NCI-H187 (cell line): ENCODE results near the gene KRT9.
"Not testable (repeated sequence)": the region's sequence is repeated elsewhere in the genome, so short reads cannot be mapped to it uniquely, and the experiment has no call there.

Experiments
- DNase-seq, 2 experiments: peaks; one replicate each; lab custom pipeline; 2025; lab: John Stamatoyannopoulos, UW

Gene KRT9

DNA sequence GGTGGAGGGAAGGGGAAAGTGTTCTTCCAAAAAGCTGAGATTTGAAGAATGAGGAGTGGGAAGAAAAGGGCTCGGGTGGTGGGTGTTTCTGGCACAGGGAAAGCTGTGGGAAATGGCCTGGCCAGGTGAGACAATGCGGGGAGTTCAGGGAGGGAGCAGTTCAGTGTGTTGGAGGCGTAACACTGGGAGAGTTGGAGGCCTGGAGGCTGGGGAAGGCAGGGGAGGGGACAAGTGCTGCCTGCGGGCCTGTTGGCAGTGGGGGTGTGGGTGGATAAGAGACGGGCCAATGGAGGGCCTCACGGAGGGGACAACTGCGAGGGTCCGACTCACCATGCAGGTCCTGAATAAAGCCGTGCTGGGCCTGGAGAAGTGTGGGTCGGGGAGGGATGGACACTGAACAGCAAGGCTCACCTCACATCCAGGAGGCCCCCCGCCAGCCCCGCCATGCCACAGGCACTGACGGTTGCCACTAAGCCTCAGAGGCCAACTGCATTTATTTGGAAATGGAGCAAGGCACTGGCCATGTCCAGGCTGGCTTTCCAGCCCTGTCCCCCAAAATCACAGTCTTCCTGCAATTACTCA is 25.9 kb downstream of the KRT9 start:
- DNase-seq, result no peak

DNA sequence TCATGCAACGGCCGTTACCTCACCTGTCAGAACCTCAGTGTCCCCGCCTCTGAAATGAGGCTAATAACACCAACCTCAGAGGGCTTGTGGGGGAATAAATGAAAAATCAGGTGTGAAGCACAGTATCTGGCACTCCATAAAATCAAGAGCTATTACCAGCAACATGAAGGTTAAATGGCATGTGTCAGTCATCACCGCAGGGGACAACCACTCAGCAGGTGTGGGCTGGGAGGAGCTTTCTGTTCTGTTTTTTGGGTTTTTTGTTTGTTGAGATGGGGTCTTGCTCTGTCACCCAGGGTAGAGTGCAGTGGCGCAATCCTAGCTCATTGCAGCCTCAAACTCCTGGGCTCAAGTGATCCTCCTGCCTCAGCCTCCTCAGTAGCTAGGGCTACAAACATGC is 26.9 kb downstream of the KRT9 start:
- DNase-seq, result no peak

DNA sequence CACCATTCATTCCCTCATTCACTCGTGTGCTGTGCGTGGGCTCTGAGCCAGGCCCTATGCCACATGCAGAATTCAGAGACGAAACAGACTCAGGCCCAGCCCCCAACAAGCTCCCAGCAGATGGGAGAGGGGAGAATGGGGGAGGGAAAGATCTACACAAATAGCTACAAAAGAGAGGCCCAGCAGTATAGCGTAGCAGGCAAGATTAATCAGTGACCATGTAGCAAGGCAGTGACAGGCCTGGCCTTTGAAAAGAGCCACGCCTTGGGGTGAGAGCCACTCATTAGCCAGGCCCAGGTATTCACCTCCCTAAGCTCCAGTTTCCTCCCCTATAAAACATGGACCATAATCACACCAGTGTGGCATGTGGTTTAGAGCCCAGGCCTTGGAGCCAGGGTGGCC is 27.4 kb downstream of the KRT9 start:
- DNase-seq, result peak in 1 of 2 experiments; percentile 27

DNA sequence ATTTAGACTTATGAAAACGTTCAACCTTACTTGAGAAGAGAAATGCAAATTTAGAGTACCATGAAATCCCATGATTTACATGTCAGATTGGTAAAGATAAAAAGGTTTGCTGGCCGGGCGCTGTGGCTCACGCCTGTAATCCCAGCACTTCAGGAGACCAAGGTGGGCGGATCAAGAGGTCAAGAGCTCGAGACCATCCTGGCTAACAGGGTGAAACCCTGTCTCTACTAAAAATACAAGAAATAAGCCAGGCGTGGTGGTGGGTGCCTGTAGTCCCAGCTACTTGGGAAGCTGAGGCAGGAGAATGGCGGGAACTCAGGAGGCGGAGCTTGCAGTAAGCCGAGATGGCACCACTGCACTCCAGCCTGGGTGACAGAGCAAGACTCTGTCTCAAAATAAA is 29.1 kb downstream of the KRT9 start:
- not testable (repeated sequence) for DNase-seq

DNA sequence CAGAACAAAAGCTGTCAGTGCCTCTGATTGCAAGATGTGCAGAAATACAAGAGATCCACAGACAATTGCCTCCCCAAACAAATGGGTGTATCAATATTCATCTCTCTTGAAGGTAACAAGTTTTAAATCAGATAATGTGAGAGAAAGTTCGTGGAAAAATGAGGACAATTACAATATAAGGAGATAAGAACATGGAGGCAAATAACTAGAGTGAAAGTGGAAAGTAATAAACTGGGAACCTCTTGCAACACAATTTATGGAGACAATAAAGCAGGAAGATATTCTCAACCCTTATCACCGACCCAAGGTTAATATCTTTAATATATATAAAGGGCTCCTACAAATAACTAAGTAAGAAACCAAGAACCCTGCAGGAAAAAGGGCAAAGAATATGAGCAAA is 29.5 kb downstream of the KRT9 start:
- DNase-seq, result no peak

DNA sequence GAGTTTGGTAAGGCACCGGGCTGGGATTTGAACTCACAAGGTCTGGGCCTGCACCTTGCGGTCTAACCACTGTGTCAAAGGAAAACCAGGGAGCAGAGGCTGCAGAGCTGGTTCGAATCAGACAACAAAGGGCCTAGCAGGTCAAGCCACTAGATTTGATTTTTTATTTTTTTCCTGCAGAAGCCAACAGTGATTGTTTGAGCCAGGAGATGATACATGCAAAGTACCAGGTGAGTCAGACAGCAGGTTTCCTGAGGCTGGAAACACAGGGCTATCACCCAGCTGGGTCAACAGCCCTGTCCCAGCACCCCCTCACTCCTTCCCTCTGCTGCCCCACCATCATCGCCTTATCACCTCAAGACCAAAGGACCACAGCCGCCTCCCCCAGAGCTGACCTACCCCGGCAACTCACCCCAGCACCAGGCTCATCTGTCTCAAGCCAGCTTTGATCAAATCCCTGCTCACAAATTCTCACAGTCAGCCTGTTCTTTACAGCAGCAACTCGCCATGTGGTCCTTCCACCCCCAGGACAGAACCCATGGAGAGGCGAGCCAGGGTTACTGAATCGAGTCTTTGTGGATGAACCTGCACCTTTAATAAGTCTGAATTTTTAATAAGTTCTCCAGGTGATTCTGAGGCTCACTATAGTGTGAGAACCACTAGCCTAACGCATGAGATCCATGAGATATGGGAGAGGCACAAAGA is 30.8 kb downstream of the KRT9 start:
- DNase-seq, result no peak

DNA sequence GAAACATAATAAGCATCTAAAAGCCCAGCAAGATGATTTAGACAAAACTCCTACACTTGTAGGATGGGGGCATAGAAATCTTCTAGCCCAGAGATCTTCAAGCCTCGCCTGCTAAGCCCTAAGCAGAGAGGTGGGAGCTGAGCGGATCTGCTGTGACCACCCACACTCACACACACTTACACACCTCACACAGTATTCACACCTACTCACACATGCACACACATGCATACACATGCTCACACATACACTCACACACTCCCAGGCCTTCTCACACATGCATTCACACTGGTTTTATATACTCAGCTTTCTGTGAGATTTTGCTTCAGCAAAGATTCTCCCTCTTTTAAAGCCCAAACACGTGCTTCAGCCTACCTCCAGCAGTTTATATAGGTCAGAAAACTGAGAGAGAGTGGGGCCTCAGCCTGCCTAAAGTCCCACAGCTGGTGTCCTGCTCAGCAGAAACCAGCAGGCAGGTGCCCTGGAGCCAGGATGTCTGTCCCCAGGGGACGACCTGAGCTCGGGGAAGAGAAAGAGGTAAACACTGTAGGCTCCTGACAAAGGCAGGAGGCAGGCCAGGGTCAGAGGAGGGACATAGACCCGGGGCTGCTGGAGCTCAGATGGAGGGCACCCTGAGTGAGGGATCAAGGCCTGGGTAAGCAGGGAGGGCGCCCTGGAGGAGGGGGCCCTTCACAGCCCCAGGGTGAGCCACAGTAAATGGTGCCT is 31.7 kb downstream of the KRT9 start:
- no peak for DNase-seq

DNA sequence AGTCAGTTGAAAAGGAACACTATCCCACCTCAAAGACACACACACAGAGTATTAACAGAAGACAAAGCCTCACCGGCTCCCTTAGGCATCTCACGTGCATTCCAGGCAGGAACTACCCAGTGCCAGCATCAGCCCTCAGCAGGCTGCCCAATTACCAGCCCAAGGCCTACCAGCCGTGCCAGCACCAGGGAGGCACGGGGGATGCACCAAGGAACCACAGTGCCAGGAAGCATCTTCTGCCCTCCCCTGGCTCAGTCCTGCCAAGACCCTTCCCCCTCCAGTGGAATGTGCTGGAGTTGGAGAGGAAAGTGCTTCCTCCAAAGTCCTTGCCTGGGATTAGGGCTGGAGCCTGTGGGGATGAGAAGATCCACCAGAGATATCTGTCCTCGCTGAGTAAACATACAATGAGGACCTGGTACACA is 32.8 kb downstream of the KRT9 start:
- DNase-seq, result no peak

DNA sequence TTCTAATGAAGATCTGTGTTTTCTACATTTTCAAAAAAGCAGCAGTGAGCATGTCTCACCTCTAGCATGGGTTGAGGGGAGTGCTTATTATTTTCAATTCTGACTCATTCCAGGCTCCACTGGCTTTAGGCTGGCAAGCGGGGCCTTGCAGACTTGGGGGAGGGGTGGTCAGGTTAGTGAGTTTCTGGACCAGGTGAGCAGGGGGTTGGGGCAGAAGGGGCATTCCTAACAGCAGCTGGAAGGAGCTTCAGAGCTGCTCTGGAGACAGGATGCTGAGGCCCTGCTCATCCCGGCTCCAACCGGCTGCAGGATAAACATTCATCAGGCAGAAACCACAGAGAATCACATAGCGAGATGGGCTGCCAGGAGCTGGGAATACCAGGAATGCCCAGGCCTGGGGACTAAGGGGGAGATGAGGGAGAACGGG is 33.3 kb downstream of the KRT9 start:
- no peak for DNase-seq

DNA sequence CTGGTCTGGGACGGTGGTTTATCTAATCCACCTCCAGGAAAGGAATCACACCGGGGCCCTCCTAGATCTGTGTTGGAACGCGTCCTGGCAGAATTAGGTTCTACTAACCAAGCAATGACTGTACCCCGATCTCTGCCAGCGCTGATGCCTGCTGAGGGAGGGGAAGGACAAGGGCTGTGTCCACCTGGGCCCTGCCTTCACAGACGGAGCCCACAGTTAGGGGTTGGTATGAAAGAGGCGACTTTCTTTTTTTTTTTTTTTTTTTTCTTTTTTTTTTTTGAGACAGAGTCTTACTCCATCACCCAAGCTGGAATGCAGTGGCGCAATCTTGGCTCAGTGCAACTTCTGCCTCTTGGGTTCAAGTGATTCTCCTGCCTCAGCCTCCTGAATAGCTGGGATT is 33.9 kb downstream of the KRT9 start:
- DNase-seq, result no peak

DNA sequence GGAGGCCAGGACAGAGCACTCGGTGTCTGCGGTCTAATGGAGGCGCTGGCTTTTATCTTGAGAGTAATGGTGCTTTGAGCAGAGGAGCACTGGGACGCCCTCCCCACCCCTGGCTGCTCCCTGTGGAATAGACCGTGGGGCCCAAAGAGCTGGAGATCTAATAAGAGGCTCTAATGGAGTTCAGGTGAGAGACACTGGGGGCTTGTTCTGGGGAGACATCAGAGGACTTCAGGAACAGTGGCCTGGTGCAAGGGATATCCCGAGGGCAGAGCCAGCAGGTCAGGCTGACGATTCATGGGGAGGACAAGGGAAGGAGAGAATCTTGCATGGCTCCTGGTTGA is 34.3 kb downstream of the KRT9 start:
- no peak for DNase-seq

DNA sequence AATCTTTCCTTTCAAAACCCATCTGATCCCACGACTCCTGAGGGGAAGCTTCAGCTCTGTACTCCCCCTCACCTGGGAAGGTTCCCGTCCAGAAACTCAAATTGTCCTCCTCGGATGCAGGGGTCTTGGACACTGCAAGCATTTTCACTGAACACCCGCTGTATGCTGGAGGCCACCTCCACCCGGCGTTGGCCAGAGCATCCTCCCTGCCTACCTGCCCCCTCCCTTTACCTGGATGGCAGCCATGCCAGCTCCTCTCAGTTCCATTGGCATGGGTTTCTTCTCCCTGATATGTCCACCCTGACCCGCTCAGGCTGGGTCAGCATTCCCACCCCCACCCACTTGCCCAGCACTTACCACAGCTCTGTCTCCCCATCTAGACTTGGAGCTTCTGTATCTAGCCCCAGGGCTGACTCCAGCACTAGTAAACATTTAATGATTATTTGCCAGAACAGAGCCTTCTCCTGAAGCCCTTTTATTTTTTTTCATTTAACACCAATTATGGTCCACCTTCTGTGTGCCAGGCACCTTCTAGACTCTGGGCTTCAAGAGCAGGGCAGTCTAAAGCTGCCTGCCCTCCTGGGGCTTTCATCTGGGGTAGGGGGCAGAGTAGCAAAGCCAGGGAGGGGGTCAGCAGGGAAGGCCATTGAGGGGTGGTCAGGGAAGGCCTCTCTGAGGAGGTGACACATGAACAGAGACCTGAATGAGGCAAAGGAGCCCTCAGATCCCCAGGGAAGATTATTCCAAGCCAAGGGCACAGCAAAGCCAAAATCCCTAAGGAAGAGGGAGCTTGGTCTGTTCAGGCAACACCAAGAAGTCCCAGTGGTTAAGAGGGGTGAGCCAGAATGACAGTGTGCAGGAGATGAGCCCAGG is 34.9 kb downstream of the KRT9 start:
- no peak for DNase-seq

DNA sequence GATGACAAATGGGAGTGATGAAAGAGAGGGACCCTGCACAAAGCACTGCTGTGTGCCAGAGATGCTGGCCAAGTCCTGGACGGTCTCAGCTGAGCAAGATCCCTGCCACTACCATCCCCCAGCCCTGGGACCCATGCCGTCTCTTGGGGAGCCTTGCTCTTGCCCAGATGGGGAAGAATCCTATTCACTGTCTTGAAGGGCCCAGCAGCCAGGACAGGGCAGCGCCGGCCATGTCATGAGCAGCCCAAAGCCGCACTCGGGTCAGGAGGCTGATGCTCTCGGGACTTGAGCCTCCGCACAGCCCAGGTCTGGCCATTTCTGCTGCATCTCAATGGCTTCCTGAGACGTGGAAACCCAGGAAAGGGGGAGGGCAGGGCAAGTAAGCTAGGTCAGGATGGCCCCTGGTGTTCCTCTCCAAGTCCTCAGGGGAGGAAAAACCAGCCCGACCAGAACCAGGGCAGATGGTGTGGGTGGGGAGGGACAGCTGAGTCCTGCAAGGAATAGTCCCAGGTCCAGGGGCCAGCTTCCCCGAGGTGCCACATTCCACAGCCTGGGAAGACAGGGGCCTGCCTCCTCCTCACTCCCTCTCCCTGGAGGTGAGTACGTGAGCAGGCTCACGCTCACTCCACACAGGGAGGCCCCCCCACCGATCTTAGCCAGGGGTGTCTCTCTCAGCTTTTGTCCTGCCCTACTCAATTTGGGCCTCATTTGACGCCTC is 35.9 kb downstream of the KRT9 start:
- DNase-seq, result no peak

DNA sequence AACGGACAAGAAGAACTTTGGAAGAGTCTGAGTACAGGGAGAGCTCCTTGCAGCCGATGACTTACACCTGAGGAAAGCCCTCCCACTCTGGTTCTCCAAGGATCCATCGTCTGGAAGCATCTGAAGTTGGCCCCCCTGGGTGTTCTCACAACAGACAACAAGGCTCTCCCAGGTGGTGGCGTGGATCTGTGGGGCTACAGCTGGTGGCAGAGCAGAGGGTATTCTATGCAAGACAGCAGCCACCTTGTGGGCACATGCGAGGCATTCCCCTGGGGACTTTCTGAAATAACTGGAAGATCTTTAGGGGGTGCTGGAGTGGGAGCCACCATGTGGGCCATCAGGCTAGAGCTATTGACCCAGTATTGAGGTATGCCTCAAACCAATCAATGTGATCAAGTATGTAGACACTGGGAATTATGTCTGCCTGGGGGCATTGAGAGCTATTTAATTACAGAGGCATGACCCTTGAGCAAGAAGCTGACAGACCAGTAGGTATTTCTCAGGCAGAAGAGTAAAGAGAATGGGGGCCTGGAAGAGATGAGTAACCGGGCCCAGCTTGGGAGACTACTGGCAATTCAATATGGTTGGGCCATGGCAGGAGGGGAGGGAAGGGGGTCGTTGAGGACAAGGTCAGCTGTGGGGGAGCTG is 36.8 kb downstream of the KRT9 start:
- no peak for DNase-seq

DNA sequence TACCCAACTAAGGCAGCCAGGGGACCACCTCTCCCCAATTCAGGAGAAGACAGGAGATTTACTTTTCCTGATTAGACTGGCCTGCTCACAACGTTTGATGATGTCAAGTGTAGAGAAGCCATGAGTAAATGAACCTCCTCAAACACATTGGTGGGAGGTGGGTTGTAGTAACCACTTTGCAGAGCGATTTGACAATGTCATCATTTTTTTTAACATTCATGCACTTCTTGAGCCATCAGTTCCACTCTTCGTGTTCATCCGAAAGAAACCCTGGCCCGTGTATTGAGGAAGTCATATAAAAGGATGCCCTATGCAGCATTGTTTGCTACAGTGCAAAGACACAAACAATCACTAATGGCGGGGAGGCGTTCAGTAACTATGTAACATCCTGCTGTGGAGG is 38.2 kb downstream of the KRT9 start:
- no peak for DNase-seq

DNA sequence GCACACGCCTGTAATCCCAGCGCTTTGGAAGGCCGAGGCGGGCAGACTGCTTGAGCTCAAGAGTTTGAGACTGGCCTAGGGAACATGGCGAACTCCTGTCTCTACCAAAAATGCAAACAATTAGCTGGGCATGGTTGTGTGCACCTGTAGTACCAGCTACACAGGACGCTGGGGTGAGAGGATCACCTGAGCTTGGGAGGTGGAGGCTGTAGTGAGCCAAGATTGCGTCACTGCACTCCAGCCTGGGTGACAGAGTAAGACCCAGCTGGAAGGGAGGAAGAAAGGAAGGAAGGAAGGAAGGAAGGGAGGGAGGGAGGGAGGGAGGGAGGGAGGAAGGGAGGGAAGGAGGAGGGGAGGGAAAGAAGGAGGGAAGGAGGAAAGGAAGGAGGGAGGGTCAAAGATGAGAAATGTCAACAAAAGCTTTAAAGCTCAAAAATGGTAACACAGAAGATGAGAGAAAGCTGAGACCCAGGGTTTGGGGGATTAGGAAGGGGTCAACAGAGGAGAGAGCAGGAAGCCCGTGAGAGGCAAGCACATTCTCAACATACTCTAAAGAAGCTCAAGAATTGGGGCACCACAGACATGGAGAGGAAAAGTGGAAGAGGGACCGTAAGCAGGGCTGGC is 38.8 kb downstream of the KRT9 start:
- DNase-seq, result no peak

DNA sequence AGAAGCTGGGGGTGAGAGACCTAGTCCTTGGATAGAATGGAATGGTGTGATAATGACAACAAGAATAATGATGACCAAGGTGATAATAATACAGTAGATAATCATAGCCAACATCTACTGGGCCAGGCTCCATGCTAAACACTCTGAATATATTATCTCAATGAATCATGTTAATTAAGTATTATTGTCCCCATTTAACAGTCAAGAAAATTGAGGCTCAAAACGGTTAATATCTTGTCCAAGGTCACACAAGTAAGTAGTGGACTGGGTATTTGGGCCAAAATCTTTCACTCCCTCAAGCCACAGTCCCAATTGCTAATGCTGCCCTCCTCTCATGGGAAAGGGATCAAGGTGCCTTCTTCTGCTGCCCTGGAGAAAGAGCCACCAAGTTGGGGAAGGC is 39.9 kb downstream of the KRT9 start:
- DNase-seq, result no peak

DNA sequence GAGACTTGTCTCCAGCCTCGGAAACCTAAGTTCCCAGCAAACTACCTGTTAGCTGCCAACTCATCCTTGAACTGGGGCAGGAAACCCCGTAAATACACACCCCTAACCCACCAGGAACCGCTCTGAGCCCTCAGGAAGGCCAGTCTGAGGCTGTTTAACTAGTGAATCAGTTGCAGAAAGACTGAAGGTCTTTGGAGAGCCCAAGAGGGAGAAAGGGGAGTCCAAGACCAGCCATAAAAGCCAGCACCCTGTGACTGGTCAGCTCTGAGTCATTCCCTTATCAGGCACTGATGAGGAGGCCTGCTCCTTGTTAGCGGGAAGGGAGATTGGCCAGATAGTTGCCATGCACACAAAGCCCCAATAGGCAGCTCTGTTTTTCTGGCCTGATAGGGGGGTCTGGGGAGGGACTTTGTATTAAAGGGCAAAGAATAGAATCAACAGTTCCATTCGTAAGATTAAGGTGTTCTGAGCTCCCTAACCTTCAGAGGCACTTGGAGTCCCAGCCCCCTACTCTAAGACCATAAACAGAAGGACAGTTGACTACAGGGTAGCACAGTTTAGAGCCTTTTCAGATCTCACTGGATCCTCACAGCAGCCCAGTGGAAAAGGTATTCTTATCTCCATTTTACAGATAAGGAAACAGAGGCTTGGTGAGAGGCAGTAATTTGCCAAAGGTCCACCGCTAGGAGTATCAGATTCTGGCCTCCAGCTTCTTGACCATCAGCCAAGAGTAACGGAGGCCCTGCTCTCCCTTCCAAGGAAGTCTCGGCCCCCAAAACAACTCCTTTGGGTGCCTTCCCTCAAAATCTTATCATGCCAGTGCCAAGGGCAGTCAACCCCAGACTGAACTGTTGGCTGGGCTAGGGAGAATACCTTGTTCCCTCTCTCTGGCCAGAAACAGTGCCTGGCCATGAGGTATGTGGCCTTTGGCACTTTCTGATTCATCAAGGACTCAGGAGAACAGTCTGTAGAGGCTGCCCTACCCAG is 41.5 kb downstream of the KRT9 start:
- DNase-seq, result no peak

DNA sequence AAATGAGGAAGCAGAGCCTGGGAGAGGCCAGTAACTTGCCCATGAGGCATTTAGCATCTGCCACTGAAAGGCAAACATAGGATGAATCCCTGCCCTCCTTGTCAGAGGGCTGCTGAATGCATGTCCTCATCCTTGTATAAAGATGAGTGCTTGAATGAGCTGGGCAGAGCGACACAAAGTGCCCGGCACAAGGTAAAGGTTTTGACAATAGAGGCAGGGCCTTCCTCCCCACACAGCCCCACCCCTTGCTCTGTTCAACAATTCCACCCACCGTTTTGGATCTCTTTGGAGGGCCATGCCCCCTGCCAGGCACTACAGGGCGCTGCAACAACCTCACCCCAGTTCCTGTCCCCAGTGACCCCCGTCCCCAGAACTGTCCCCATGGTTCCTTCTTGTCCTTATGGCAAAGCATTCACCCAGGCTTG is 42.4 kb downstream of the KRT9 start:
- peak; percentile 16 to 69 for DNase-seq

DNA sequence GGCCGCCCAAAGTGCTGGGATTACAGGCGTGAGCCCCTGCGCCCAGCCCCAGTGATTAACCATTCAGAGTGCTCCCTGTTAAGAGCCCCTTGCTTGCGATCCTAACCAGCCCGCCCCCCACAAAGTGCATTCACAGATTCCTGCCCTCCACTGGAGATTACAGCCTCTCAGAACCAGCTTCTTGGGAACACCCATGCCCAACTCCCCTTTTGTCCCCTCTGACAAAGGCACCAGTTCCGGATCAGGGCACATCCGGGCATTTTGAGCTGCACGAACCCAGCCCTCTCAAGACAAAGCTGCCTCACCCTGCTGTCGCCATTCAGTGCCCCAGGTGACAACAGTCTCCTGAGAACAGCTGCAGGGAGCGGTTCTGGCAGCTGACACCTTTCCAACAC is 42.9 kb downstream of the KRT9 start:
- peak; percentile 43 to 69 for DNase-seq
